NCI-H345 treated with DMSO at 0.1 percent for 48 hours (cell line): ENCODE results near the gene CENPV.
"Not testable (repeated sequence)": the region's sequence is repeated elsewhere in the genome, so short reads cannot be mapped to it uniquely, and the experiment has no call there.

Experiments used
- DNase-seq: peaks from one replicate; lab custom pipeline; 2025; ENCODE audit not compliant: unreplicated experiment; lab: John Stamatoyannopoulos, UW

CENPV gene

DNA sequence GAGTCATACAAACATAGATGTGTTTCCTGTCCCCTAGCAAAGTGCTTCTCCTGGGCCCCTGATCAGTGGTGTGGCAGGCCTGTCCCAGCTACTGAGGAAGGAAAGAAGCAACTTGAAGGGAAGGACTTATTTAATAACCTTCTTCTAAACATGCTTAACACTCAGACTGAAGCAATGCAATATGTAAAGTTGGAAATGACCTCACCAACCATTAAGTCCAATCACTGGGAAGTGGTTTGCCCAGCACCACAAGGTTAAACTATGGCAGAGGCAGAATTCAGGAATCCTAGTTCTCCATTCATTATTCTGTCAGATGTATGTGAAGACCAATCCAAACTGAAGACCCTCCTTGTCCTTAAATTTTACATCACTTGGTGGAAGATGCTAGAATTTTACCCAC, 39.1 kb downstream of the CENPV start:
- no peak for DNase-seq

DNA sequence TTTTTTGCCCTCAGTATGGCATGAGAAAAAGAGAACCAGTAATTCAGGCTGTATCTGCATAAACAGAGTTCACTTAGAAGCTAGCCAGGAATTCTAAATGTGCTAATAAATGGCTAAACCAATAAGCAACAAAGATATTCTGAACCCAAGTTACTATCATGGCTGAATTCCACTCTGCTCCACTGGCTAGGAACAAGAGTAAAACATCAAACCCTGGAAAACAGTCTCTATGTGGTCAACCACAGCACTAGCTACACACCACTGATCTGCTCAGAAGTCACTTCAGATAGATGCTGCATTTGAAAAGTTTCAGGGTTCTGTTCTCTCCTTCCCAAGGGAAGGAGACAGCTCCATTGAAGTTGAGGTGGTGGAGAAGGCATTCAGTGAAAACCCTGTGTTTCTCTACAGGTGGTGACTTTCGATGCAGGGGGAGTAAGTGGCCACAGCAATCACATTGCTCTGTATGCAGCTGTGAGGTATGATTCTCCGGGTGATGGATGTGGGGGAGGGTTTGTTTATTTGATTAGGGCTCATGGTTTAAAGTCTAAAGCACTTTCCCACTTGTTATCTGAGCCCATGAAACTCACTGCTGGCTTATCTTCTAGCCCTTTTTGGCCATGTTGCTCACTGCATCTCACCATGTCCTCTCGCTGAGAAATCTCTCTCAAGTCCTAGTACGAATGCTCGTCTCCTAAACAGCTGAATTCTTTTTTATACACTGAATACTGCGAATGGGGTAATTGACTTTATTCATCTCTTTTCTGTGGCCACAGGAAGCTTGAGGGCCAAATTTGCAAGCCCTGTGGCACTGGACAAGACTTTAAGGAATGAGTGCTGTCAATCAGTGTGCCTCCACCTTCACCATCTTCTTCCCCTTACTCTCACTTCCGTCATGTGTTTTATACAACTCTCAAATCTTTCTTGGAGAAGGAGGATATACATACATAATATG, 39.9 kb downstream of the CENPV start:
- DNase-seq, result no peak

DNA sequence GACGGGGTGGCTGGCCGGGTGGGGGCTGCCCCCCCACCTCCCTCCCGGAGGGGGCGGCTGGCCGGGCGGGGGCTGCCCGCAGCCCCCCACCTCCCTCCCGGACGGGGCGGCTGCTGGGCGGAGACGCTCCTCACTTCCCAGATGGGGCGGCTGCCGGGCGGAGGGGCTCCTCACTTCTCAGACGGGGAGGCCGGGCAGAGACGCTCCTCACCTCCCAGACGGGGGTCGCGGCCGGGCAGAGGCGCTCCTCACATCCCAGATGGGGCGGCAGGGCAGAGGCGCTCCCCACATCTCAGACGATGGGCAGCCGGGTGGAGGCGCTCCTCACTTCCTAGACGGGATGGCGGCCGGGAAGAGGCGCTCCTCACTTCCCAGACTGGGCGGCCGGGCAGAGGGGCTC, 41.2 kb downstream of the CENPV start:
- not testable (repeated sequence) for DNase-seq

DNA sequence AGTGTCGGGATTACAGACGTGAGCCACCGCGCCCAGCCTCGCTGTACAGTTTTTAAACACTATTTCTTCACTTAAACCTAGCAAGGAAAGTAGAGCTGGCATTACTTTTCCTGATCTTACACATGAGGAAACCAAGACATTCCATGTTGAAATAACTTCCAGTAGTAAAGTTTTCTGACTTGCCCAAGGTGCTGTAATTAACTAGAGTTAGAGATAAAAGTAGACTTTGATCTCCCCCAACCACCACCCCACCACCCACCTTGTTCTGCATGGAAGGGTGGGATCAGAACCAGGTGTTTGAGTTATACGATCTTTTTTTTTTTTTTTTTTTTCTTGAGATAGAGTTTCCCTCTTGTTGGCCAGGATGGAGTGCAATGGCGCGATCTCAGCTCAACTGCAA, 47.1 kb downstream of the CENPV start:
- no peak for DNase-seq

GRCh38 chr17:16304830-16305229, 48.4 kb downstream of the CENPV start:
- no peak for DNase-seq

- DNase-seq, result no peak
These were observed 50.4 kb downstream of the CENPV start for GRCh38 chr17:16302856-16303255.

DNA sequence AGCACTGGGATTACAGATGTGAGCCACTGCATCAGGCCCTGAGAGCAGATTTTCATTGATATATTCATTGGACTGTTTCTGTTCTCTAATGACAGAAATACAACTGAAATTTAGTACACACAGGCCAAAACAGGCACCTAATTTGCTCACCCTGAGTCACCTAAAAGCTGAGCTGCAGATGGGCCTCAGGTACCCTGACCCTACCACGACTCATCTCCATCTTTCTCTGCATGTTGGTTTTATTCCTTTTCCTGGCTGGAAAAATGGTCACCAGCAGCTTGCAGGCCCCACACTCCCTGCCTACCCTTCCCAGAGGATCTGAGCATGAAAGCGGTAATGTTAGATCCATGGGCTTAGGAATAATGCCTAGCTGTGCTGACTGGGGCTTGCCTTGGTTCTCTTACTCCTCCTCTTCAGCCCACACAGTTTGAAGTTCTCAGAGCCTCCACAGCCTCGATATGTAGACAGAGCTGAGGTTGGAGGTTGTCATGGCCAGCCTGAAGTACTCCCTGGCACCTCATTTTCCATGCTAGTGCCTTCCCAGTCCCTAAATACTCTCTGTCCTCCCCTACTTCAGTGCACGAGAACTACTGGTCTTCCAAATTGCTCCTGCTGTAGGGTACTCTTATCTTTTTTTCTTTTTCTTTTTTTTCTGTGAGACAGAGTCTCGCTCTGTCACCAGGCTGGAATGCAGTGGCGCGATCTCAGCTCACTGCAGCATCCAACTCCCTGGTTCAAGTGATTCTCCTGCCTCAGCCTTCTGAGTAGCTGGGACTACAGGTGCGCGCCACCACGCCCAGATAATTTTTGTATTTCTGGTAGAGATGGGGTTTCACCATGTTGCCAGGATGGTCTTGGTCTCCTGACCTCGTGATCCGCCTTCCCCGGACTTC, 51.1 kb downstream of the CENPV start:
- no peak for DNase-seq

GRCh38 chr17:16300554-16300953, 52.7 kb downstream of the CENPV start:
- no peak for DNase-seq

DNA sequence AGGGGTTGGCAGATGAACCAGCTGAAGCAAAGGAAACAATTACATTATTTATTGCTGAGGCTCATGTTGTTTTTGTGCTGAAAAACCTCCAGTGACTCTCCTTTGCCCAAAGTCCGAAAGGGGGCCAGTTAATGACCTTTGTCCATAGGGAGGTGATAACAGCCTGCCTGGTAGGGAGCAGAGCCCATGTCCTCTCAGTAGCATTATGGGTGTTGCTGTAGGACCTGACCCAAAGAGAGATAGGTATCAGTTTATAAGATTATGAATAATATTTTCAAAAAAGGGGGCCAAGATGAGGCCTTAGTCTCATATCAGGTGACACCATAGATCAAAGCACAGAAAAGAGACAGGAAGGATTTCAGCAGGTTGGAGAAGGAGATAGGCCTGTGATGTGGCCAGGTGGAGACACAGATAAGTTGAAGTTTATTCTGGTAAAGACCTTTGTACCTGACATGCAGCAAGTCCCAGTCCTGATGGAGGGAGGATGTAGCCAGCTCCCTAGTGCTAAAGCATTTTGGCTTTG, 55.1 kb downstream of the CENPV start:
- no peak for DNase-seq

- DNase-seq, result no peak
These were observed 55.7 kb downstream of the CENPV start for GRCh38 chr17:16297367-16298139.

GRCh38 chr17:16296072-16296471, 57.2 kb downstream of the CENPV start:
- DNase-seq, result not testable (repeated sequence)

GRCh38 chr17:16294560-16294959, 58.7 kb downstream of the CENPV start:
- no peak for DNase-seq

GRCh38 chr17:16293931-16294330, 59.3 kb downstream of the CENPV start:
- DNase-seq, result no peak
